ENCODE results near the gene PUS7. TPM values are rescaled to one million over a fixed set of nuclear protein-coding genes. Genes with fewer than 3 reads are reported as not detected.

Gene PUS7
- total and polyA plus RNA-seq, 2 donors (not counting 3 experiments of a cell fraction or from before 2014, with no cell fraction given), result 15.8 to 33.9 TPM

DNA sequence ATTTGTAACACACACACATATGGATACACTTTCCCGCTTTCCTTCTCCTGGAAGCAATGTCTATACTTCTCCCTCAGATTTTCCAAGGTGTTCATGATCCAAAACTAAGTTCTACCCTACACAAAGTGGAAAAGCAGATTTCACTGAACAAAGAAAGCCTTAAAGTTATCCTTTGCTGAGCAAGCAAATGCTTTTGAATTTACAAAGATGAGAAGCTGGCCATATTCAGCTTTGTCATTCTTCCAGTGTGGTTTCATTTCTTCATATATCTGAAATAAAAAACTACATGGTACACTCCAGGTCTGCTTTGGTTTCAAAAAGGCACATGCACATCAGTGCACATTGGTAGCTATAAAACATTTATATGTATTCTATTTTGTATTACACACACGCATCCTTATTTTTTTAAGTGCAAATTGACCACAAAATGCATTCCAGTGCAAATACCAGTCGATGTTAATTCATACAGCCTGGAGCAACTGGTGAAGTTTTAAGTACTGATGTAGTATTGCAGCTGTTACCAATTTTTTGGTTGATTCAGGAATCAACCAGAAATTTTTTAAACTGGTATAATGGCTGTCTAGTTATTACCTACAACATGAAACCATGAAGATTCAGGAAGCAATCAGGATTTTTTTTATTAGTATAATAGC, 67.8 kb downstream of the PUS7 start:
- intact Hi-C loops (cut with micrococcal nuclease), result no loop called here
- TF ChIP-seq GATA2 (IDR thresholded peaks at IDR 0.05; ENCODE audit: insufficient read depth, insufficient read length, low read depth, low read length) (no peak), FOS (IDR thresholded peaks at IDR 0.05; ENCODE audit: borderline replicate concordance, insufficient read depth, low read length) (no peak), MYC (IDR thresholded peaks at IDR 0.05; ENCODE audit: low read depth, low read length) (no peak), EZH2 (IDR thresholded peaks at IDR 0.05; ENCODE audit: borderline replicate concordance, low read depth, low read length, severe bottlenecking) (no peak), JUN (IDR thresholded peaks at IDR 0.05; ENCODE audit: borderline replicate concordance, insufficient read depth, insufficient read length, low read depth) (no peak), POLR2A (IDR thresholded peaks at IDR 0.05; ENCODE audit: low read depth, low read length) (no peak), POLR2AphosphoS5 (IDR thresholded peaks at IDR 0.05; ENCODE audit: insufficient read depth, low read depth, low read length) (no peak)
- TF ChIP-seq, protein P1, sequence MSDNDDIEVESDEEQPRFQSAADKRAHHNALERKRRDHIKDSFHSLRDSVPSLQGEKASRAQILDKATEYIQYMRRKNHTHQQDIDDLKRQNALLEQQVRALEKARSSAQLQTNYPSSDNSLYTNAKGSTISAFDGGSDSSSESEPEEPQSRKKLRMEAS (IDR thresholded peaks at IDR 0.05; ENCODE audit: insufficient read depth, insufficient read length), result no peak
- TF ChIP-seq, protein P2, sequence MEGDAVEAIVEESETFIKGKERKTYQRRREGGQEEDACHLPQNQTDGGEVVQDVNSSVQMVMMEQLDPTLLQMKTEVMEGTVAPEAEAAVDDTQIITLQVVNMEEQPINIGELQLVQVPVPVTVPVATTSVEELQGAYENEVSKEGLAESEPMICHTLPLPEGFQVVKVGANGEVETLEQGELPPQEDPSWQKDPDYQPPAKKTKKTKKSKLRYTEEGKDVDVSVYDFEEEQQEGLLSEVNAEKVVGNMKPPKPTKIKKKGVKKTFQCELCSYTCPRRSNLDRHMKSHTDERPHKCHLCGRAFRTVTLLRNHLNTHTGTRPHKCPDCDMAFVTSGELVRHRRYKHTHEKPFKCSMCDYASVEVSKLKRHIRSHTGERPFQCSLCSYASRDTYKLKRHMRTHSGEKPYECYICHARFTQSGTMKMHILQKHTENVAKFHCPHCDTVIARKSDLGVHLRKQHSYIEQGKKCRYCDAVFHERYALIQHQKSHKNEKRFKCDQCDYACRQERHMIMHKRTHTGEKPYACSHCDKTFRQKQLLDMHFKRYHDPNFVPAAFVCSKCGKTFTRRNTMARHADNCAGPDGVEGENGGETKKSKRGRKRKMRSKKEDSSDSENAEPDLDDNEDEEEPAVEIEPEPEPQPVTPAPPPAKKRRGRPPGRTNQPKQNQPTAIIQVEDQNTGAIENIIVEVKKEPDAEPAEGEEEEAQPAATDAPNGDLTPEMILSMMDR (IDR thresholded peaks at IDR 0.05; ENCODE audit: extremely low read depth in 1 of 2, insufficient read depth in 1 of 2, low read depth in 1 of 2, low read length in 2 of 2), result no peak
- Histone ChIP-seq H3K9me3 (replicated peaks; ENCODE audit: control insufficient read depth, insufficient read depth, low read length) (no peaks in the 10 kb centered on the region), H3K9me1 (replicated peaks; ENCODE audit: control insufficient read depth, extremely low read depth, insufficient read depth, low read length) (no peaks in the 10 kb centered on the region), H4K20me1 (replicated peaks; ENCODE audit: control insufficient read depth, extremely low read depth, insufficient read depth, low read length) (no peaks in the 10 kb centered on the region), H3K79me2 (ENCODE audit: control insufficient read depth, insufficient read depth, low read length) (no peaks in the 10 kb centered on the region), H3K27me3 (ENCODE audit: control insufficient read depth in 2 of 2, insufficient read depth in 2 of 2, low read length in 2 of 2) (no peaks in the 10 kb centered on the region), H3K9ac (replicated peaks; ENCODE audit: extremely low read depth, insufficient read depth, low read length) (no peak overlapping the region), H2AFZ (ENCODE audit: low read depth, low read length) (no peak overlapping the region), H3K4me2 (ENCODE audit: insufficient read depth, low read length) (no peak overlapping the region), H3K36me3 (ENCODE audit: control insufficient read depth in 2 of 2, extremely low read depth in 1 of 2, insufficient read depth in 2 of 2, low read length in 2 of 2) (peaks cover 0 to 5% of the 10 kb centered on the region in 2 experiments), H3K4me1 (ENCODE audit: control insufficient read depth, extremely low read depth, insufficient read depth, low read length) (no peaks in the 10 kb centered on the region), H3K27ac (ENCODE audit: insufficient read depth, low read depth, low read length) (no peak overlapping the region), H3K4me3 (replicated peaks in 1 of 3; ENCODE audit: insufficient read depth in 1 of 3, low read depth in 1 of 3, low read length in 3 of 3) (no peak overlapping the region)
- DNase-seq (ENCODE audit: low read depth, low spot score), result no peak
- dilution Hi-C loops (cut with MboI; ENCODE audit: extremely low pct_ligation_motif_present, low sequenced_read_pairs), result no loop called here
- no TSS peak for BruUV-seq (replicated peaks)
- CTCF ChIA-PET, result interaction anchor here (1.3 to 2.5 kb wide), 4 partner anchors 15 to 55 kb away, joined by 4 to 11 read pairs (median 5); no protein-coding TSS in a partner anchor
- POLR2A ChIA-PET, result no interaction called here
- no peak for FAIRE-seq

Measured in endothelial cell of umbilical vein (primary cell).